WTC11 (cell line): Measurements from ENCODE around the gene RFESD. TPM values are rescaled to one million over a fixed set of nuclear protein-coding genes. Genes with fewer than 3 reads are reported as not detected.

Source experiments
- ATAC-seq: fragments of 200-7000 bp; cut with Tn5 transposase; 2 replicates; pipeline ENCODE4 v1.10.0; 2021; ENCODE audit warnings: mild to moderate bottlenecking, moderate library complexity
- CTCF ChIA-PET: fragments of 300-600 bp; sonication (Branson Sonifier 250); formaldehyde crosslinking; loops from one replicate; lab custom pipeline; 2021; ENCODE audit warnings: antibody characterized with exemption; lab: Charles Lee
- POLR2A ChIA-PET: fragments of 350-600 bp; sonication (Branson Sonifier 250); formaldehyde crosslinking; loops from one replicate; lab custom pipeline; 2021; ENCODE audit warnings: antibody characterized with exemption; lab: Charles Lee
- DNase-seq: peaks from one replicate; pipeline ENCODE4 v3.0.0; 2021; ENCODE audit warnings: low spot score
- H3K27ac Mint-ChIP-seq: 2 replicates; pipeline ENCODE4 v1.8.0; 2021; ENCODE audit warnings: mixed read lengths
- H3K27me3 Mint-ChIP-seq: 2 replicates; pipeline ENCODE4 v1.8.0; 2021; ENCODE audit warnings: low read depth, mild to moderate bottlenecking, moderate library complexity, mixed read lengths
- H3K36me3 Mint-ChIP-seq: 2 replicates; pipeline ENCODE4 v1.8.0; 2021; ENCODE audit warnings: mixed read lengths
- H3K4me1 Mint-ChIP-seq: 2 replicates; pipeline ENCODE4 v1.8.0; 2022; ENCODE audit warnings: mixed read lengths
- H3K4me3 Mint-ChIP-seq: 2 replicates; pipeline ENCODE4 v1.8.0; 2021; ENCODE audit warnings: mild to moderate bottlenecking, moderate library complexity, mixed read lengths
- H3K9me3 Mint-ChIP-seq: 2 replicates; pipeline ENCODE4 v1.8.0; 2021; ENCODE audit warnings: mixed read lengths
- CBFB ChIP-seq: sonication (generic); formaldehyde crosslinking; IDR thresholded peaks from 2 replicates; pipeline ENCODE4 v1.8.1; 2022; ENCODE audit warnings: mild to moderate bottlenecking, low read depth, missing genetic modification reagents
- CREB1 ChIP-seq: sonication (generic); formaldehyde crosslinking; IDR thresholded peaks from 2 replicates; pipeline ENCODE4 v1.8.0; 2023; ENCODE audit warnings: mild to moderate bottlenecking, missing genetic modification reagents
- E2F1 ChIP-seq: sonication (generic); formaldehyde crosslinking; IDR thresholded peaks from 2 replicates; pipeline ENCODE4 v1.8.0; 2022; ENCODE audit warnings: mild to moderate bottlenecking, missing genetic modification reagents
- E2F5 ChIP-seq: sonication (generic); formaldehyde crosslinking; IDR thresholded peaks from 2 replicates; pipeline ENCODE4 v1.8.1; 2022; ENCODE audit warnings: mild to moderate bottlenecking, moderate library complexity, missing genetic modification reagents
- FOXJ3 ChIP-seq: sonication (generic); formaldehyde crosslinking; IDR thresholded peaks from 2 replicates; pipeline ENCODE4 v1.9.0; 2021; ENCODE audit warnings: missing genetic modification reagents, mild to moderate bottlenecking, borderline replicate concordance
- GABPB1 ChIP-seq: sonication (generic); formaldehyde crosslinking; IDR thresholded peaks from 2 replicates; pipeline ENCODE4 v1.8.1; 2023; ENCODE audit warnings: mild to moderate bottlenecking, missing genetic modification reagents
- HMGXB4 ChIP-seq: sonication (generic); formaldehyde crosslinking; IDR thresholded peaks from 2 replicates; pipeline ENCODE4 v1.8.1; 2023; ENCODE audit warnings: mild to moderate bottlenecking, moderate library complexity, missing genetic modification reagents
- JUN ChIP-seq: sonication (generic); formaldehyde crosslinking; IDR thresholded peaks from 2 replicates; pipeline ENCODE4 v1.8.0; 2023; ENCODE audit warnings: mild to moderate bottlenecking, missing genetic modification reagents
- KAT7 ChIP-seq: sonication (generic); formaldehyde crosslinking; IDR thresholded peaks from 2 replicates; pipeline ENCODE4 v1.8.1; 2023; ENCODE audit warnings: missing genetic modification reagents, mild to moderate bottlenecking, borderline replicate concordance
- MYBL2 ChIP-seq: sonication (generic); formaldehyde crosslinking; IDR thresholded peaks from 2 replicates; pipeline ENCODE4 v1.8.1; 2023; ENCODE audit warnings: mild to moderate bottlenecking, moderate library complexity, missing genetic modification reagents
- NFATC4 ChIP-seq: fragments of 250-450 bp; sonication (Bioruptor Pico); IDR thresholded peaks from 2 replicates; pipeline ENCODE4 v1.9.0; 2021; ENCODE audit warnings: mild to moderate bottlenecking
- NR1H2 ChIP-seq: sonication (generic); formaldehyde crosslinking; IDR thresholded peaks from 2 replicates; pipeline ENCODE4 v1.9.0; 2021; ENCODE audit warnings: mild to moderate bottlenecking, moderate library complexity, missing genetic modification reagents
- RELA ChIP-seq: sonication (generic); formaldehyde crosslinking; IDR thresholded peaks from 2 replicates; pipeline ENCODE4 v1.8.1; 2022; ENCODE audit warnings: missing genetic modification reagents, mild to moderate bottlenecking, borderline replicate concordance
- SMAD3 ChIP-seq: sonication (generic); formaldehyde crosslinking; IDR thresholded peaks from 2 replicates; pipeline ENCODE4 v1.8.0; 2022; ENCODE audit warnings: missing genetic modification reagents, mild to moderate bottlenecking, borderline replicate concordance
- STAT6 ChIP-seq: sonication (generic); formaldehyde crosslinking; conservative IDR thresholded peaks from 2 replicates; pipeline ENCODE4 v1.8.1; 2023; ENCODE audit warnings: mild to moderate bottlenecking, low read depth, missing genetic modification reagents, moderate library complexity
- ZNF317 ChIP-seq: sonication (generic); formaldehyde crosslinking; IDR thresholded peaks from 2 replicates; pipeline ENCODE4 v1.8.1; 2023; ENCODE audit warnings: low read depth, mild to moderate bottlenecking, moderate library complexity, missing genetic modification reagents, borderline replicate concordance
- total RNA-seq: library from RNA; stranded (reverse); gene quantifications from 3 replicates; pipeline ENCODE4 v1.2.3, GENCODE V29; 2021
- TF ChIP-seq, protein P1 (sequence below): sonication (generic); formaldehyde crosslinking; IDR thresholded peaks from 2 replicates; pipeline ENCODE4 v1.8.1; 2023; ENCODE audit warnings: mild to moderate bottlenecking, missing genetic modification reagents, moderate library complexity

Gene RFESD
- total RNA-seq, 1 experiment from 2014 or later, result 5.7 TPM

GRCh38 chr5:95672641-95673040 is 26.1 kb downstream of the RFESD start:
- ChIA-PET CTCF (no interaction called here), POLR2A (no interaction called here)
- 0 out of 2 replicates have a peak, but pooled peaks cover 4% of the 10 kb centered on the region for H3K4me1 Mint-ChIP-seq
- no peaks in the 10 kb centered on the region for H3K9me3 Mint-ChIP-seq
- no peak for DNase-seq
- no peaks in the 10 kb centered on the region for H3K36me3 Mint-ChIP-seq
- no peak for TF ChIP-seq E2F1 (CRISPR knock-in tag)
- TF ChIP-seq CREB1 (CRISPR knock-in tag), result no peak
- TF ChIP-seq KAT7 (CRISPR knock-in tag), result no peak
- no peak for TF ChIP-seq FOXJ3 (CRISPR knock-in tag)
- TF ChIP-seq, protein P1, sequence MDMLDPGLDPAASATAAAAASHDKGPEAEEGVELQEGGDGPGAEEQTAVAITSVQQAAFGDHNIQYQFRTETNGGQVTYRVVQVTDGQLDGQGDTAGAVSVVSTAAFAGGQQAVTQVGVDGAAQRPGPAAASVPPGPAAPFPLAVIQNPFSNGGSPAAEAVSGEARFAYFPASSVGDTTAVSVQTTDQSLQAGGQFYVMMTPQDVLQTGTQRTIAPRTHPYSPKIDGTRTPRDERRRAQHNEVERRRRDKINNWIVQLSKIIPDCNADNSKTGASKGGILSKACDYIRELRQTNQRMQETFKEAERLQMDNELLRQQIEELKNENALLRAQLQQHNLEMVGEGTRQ (CRISPR knock-in tag), result no peak
- TF ChIP-seq RELA (CRISPR knock-in tag), result no peak
- H3K27ac Mint-ChIP-seq, result no peak overlapping the region
- H3K27me3 Mint-ChIP-seq, result no peaks in the 10 kb centered on the region
- ATAC-seq, result no peak
- H3K4me3 Mint-ChIP-seq, result no peak overlapping the region

- TF ChIP-seq STAT6 (no peak), NR1H2 (CRISPR knock-in tag) (no peak), GABPB1 (no peak), E2F5 (no peak), MYBL2 (no peak), JUN (CRISPR knock-in tag) (no peak), CBFB (no peak), ZNF317 (CRISPR knock-in tag) (no peak), SMAD3 (CRISPR knock-in tag) (no peak), RELA (CRISPR knock-in tag) (no peak), NFATC4 (CRISPR knock-in tag) (no peak), HMGXB4 (CRISPR knock-in tag) (no peak), FOXJ3 (CRISPR knock-in tag) (no peak)
- TF ChIP-seq, all 79 proteins: peak for 0
- DNase-seq, result no peak
- Mint-ChIP-seq H3K9me3 (no peaks in the 10 kb centered on the region), H3K4me1 (0 out of 2 replicates have a peak, but pooled peaks cover 4% of the 10 kb centered on the region), H3K27me3 (no peaks in the 10 kb centered on the region), H3K4me3 (no peak overlapping the region), H3K36me3 (no peaks in the 10 kb centered on the region), H3K27ac (no peak overlapping the region)
- CTCF ChIA-PET, result no interaction called here
- POLR2A ChIA-PET, result no interaction called here
- no peak for ATAC-seq
Measured at GRCh38 chr5:95673081-95673480, 26.5 kb downstream of the RFESD start.
